Epidermal melanocyte (primary cell): ENCODE measurements around the gene GOLGA5.
"Not testable (repeated sequence)": the region's sequence is repeated elsewhere in the genome, so short reads cannot be mapped to it uniquely, and the experiment has no call there.

Experiments
- DNase-seq: peaks from one replicate; pipeline ENCODE4 v3.0.0; 2011; ENCODE audit warnings: low spot score; ENCODE audit not compliant: insufficient read length

GOLGA5 gene

DNA sequence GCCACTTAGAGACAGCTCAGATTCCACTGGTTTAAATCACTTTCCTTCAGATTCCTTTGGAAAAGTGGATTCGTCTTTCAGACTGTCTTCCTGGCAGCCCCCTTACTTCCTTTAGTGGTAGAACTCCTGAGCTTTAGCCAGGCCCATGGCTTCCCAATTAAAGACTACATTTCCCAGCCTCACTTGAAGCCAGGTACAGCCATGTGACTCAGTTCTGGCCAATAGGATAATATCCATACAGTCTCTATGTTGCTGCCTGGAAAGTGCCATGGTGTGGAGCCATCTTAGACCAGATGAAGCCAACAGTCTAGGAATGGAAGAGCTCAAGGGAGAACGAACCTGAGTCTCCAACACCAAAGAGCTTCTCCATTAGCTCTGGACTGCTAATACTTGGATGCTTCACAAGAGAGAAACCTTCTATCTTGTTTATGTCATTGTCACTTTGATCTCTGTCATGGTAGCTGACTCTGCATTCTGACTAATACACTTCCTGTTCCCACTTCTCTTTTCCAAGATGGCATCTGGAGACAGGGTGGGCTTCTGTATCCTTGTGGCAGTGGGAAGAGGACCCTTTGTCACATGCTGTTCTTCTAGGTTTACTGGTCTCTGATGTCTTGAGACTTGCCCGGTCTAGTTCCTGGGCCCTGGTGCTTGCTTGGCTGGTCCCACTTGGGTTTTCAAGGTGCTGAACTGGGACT, 15.1 kb upstream of the GOLGA5 start:
- not testable (repeated sequence) for DNase-seq

DNA sequence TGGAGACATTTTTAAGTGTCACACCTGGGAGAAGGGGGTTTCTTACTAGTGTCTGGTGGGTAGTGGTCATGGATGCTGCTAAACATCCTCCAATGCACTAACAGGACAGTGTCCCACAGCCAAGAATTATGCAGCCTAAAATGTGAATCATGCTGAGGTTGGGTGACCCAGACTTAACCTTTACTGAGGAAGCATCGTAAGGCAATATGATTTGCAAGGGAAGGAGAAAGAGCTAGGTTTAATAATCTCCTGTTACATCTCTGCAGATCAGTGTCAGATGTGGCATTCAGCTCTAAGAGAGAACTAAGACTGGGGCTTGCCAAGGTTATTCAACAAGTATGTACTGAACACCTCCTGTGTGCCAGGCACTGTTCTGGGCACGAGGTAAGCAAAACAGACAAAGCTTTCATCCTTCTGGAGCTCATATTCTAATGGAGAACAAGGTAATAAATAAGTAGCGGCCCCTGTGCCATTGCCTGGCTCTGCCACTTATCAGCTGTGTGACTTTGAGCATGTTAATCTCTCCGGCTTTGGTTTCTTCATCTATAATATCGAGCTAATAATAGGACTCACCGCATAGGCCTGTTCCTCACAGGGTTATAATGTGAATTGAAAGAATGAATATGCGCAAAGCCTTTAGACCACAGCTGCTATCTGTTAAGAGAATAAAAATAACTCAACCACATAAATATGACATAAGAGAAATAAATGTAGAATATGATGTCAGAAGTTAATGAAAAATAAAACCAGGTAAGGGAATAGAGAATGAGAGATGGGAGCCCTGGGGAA, 13.5 kb upstream of the GOLGA5 start:
- no peak for DNase-seq

DNA sequence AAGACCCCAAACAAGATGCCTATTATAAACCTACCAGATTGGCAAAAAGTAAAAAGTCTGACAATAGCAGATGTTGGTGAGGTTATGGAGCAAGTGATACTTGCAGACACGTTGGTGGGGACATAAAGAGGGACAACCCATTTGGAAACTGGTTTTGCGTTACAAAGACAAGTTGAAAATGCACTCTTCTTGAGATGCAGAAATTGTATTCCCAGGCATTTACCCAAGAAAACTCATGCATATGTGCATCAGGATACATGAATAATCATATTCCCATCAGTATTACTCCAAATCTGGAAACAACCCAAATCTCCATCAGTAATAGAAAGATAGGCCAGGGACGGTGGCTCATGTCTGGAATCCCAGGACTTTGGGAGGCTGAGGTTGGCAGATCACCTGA, 12.8 kb upstream of the GOLGA5 start:
- DNase-seq: no peak

DNA sequence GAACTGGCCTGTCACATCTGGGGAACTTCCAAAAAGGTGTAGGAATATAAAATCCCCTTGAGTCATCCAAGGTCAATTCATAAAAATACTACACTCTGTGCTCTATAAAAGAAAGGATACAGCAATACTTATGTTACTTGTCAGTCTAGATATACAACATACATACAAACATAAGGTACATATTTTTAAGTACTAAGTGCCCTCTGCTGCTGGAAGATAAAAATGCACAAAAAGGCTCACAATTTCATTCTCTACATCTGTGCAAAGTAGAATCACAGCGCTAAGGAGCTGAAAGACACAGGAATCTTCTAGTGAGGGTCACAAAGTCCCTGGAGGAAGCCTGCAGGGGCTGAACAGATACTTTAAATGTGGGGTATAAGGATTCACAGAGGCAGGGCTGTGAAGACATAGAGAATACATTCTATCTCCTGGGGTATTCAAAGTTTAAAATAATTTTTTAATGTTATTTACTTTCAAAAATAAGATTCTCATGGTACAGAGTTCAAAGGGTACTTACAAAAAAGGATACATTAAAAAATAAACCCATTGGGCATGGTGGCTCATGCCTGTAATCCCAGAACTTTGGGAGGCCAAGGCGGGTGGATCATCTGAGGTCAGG, 10.2 kb upstream of the GOLGA5 start:
- DNase-seq: peak; percentile 56

DNA sequence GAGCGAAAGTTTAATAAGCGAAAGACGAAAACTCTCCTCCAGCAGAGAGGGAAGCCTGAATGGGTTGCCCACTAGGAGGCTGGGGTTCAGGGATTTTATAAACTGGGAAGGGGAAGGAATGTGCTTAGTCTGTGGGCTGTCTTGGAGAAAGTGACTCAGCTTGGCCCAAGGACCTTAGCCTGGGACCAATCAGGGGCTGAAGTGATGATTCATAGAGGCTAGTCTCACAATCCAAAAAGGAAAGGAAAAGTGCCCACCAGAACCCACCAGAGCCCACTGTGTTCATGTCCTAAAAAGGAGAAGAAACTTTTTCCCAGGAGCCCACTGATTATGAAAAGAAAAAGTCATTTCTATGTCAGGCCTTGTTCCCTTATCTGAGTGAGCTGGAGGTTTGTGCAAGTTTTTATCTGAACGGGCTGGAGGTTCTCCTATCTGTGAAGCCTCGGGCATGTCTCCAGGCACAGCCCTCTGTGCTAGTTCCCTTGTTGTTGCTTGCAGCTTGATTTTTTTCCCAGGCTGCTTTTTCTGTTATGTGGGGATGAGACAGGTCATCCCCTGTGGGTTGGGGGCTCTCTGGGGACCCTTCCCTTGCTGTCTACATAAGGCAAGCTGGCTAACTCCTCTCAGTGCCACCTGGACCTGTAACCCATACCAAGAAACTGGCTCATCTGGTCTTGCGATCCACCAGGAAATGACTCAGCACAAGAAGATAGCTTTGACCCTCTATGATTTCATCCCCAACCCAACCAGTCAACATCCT, 8.3 kb upstream of the GOLGA5 start:
- no peak for DNase-seq

DNA sequence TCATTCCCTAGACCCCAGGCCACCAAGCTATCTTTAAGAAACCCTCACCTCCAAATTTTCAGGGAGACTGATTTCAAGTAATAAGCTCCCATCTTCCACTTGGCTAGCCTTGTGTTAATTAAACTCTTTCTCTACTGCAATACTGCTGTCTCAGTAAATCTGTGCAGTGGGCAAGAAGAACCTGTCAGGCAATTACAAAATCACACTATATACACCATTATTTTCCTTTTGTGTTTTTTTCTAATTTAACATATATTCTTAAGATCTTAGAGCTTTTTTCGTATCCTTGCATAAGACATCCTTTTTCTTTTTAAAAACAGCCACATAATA, 7.7 kb upstream of the GOLGA5 start:
- no peak for DNase-seq

DNA sequence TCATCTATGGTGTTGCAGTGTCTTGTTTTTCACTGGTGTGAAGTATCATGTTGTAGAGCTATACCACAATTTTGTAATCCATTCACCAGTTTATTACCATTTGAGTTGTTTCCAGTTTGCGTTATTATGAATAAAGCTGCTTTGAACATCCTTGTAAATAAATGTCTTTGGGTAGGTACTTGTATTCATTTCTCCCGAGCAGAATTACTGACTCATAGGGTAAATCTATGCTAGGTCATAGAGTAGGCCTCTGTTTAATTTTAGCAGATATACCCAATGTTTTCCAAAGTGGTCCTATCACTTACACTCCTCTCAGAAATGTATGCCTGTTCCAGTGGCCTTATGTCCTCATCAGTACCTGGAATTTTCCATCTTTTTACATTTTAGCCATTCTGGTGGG, 6.6 kb upstream of the GOLGA5 start:
- DNase-seq: no peak

DNA sequence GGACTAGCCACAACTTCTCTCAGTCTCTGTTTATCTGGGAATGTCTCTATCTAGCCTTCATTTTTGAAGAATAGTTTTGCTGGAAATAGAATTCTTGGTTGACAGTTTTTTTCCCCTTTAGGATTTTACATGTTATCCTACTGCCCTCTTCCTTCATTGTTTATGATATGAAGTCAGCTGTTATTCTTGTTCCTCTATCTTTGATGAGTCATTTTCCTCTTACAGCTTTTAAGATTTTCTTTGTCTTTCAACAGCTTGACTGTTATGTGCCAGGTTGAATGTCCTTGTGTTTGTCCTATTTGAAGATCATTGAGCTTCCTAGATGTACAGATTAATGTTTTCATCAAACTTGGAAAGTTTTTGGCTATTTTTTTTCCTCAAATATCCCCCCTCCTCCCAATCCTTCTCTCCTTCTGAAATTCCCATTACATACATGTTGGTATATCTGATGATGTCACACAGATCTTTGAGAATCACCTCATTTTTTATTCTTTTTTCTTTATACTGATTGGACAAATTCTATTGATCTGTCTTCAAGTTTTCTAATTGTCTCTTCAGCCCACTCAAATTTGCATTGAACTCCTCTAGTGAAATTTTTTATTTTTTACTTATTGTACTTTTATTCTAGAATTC, 4.5 kb upstream of the GOLGA5 start:
- no peak for DNase-seq

DNA sequence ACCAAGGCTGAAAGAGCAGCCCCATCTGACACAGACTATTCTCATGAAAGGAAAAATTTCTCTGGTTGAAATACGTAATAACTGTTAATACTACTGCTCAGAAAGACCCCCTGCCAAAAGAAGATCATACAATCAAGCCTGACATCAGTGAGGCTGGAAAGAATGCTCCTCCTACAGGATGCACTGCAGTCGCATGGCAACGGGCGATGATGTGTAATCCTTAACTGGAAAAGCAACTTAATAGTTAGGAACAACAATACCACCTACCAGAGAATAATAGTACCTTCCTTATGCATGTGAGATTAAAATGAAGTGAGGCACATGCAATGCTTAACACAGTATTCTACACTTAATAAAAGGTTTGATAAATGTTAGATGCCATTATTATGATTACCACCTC, 1.2 kb upstream of the GOLGA5 start:
- no peak for DNase-seq

DNA sequence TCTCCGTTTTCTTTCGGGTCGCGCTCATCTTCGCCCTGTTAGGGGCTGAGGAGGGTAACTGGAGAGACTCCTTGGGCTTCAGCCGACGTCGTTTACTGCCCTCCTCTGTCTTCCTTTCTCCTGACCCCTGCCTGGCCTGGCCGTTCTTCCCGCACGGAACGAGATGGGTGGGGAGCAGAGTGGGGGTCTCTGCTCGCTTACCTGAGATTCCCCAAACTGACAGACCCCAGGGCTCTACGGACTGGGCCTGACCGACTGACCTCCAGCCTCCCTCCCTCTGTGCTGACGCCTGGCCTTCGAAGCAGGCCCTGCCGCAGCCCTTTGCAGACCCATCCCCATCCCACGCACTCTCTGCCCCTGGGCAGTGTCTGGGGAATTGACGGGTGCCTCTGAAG, 439 bp downstream of the GOLGA5 start:
- no peak for DNase-seq

DNA sequence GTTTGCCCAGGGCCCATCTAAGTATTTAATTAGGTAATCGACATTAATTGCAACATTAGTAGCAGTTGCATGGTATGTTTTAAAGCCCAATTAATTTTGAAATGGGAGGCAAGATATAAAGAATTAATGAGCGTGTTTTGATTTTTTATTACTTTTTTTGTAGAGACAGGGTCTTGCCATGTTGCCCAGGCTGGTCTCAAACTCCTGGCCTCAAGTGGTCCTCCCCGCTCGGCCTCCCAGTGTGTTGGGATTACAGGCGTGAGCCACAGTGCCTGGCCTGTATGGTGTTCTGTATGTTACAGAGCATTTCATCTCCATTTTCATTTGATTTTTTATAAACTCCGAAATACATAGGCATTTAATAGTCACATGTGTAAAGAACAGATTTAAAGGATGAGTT, 856 bp downstream of the GOLGA5 start:
- DNase-seq: no peak

DNA sequence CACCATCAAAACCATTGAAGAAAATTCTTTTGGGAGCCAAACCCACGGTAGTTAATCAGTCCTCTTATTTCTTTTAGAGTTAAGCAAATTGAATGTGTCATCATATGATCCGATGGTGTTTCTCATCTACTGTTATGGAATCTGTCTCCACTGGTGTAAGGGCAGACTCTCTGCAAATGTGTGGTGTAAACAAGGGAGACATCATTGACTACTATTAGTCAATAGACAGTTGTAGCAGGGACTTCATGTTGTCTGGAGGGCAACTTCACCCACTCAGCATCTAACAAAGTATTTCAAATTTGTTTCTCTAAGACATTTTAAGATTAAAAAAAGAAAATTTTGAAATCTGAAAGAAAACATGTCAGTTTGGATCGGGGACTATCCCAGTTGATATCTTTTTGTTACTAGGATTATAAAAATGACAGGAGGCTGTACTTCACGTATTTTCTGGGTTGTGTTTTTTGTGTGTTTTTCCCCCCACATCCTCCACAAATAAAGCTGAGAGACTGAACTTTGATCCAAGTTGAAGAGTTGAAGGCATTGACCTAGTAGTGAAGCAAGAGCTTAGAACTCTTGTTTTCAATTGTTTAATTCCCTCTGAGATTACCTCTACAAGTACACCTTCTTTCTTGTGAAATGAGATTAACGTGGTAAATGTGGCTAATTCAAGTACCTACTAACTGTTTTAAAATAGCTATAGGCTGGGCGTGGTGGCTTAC, 4.0 kb downstream of the GOLGA5 start:
- no peak for DNase-seq

DNA sequence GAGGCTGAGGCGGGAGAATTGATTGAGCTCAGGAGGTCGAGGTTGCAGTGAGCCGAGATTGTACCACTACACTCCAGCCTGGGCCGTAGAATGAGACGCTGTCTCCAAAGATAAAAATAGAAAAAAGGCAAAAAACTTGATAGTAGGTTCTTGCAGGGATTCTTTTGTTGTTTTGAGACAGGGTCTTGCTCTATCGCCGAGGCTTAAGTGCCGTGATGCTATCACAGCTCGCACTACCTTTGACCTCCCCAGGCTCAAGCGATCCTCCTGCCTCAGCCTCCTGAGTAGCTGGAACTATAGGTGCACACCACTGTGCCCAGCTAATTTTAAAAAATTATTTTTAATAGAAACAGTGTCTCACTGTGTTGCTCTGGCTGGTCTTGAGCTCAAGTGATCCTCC, 4.7 kb downstream of the GOLGA5 start:
- DNase-seq: no peak

DNA sequence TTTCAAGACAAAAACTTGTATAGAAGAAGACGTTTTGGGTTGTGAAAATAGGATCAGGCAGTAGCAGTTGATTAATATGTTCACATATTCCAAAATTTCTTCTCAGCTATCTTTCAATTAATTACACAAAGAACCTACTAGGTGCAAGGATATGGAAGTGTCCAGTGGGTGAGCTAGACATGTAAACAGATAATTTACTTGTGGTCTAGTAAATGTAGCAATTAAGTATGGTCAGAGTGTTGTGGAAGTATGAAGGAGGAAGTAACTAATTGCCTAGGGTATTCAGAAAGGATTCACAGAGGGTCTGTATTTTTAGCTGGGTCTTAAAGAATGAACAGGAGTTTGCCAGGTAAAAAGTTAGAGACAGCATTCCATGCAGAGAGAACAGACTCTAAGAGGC, 5.9 kb downstream of the GOLGA5 start:
- no peak for DNase-seq

DNA sequence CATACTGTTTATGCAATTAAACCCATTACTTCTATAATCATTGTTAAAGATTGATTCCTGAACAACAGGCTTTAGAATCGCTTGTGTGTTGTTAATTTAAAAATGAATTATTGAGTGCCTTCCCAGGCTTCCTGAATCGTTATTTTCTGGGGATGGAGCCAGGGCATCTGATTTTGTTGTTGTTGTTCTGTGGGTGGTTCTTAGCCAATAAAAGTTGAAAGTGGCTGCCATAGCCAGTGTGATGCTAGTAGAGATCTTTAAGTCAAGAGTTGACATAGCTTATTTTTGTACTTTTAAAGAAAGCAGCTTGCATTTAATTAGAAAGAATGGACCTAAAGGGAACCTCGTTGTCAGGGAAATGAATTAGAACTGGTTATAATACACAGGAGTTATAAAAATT, 6.4 kb downstream of the GOLGA5 start:
- no peak for DNase-seq

DNA sequence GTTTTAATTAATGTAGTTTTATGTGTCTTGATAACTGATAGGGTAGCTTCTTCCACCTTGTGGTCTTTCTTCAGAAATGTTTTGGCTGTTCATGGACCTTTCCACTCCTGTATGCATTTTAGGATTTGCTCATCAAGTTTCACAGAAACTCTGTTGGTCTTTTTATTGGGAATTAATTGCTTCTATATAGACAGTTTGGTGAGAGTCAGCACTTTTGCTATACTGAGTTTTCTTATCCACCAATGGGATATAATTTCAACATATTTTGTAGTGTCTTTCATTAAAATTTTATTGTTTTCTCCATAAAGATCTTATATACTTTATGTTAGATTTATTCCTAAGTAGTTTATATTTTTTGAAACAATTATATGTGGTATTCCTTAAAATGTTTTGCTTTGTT, 7.8 kb downstream of the GOLGA5 start:
- DNase-seq: no peak

DNA sequence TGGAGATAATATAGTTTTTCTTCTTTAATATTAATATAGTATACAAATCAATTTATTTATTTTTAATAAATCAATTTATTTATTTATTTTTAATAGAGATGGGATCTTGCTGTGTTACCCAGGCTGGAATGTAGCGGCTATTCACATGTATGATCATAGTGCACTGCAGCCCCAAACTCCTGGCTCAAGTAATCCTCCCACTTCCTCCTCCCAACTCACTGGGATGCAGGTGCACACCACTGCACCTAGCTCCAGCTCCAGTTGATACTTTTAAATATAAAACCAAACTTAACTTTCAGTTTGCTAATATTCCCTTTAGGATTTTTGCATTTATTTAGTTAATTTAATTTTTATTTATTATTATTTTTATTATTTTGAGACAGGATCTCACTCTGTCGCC, 8.6 kb downstream of the GOLGA5 start:
- no peak for DNase-seq

DNA sequence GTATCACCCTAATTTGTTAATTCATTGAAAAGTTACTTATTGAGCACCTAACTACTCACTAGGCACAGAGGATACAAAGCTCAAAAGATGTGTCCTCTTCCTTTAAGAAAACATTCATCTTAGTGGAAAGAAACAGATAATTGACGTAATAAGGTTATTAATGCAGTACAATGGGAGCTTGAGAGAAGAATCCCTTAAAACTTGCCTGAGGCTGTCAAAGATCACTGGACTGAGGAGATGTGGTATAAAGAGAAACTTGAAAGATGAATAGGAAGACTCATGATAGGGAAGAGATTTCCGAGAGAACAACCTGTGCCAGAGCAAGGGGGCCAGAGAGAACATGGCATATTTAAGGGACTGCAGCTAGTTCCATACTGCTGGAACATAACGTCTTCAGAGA, 19.1 kb downstream of the GOLGA5 start:
- peak; percentile 24 for DNase-seq

DNA sequence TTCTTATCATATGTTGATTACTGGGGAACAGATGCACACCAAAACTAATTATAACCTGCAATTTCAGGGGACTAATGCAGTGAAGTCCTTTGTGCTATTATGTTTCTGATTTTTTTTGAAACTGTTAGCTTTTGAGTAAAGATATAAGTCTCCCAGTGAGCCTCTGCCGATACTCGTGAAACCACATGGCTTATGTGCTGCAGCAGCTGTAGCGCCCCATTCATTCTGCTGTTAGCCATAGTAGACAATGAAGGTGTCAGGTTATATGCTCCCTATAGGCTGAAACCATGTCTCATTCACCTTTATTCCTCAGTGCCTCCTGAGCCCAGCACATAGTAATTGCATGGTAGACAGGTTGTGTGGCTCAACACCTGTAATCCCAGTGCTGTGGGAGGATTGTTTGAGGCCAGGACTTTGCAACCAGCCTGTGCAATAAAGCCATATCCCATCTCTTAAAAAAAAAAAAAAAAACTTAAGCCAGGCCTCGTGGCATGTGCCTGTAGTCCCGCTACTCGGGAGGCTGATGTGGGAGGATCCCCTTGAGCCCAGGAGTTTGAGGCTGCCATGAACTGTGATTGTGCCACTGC, 25.0 kb downstream of the GOLGA5 start:
- no peak for DNase-seq

DNA sequence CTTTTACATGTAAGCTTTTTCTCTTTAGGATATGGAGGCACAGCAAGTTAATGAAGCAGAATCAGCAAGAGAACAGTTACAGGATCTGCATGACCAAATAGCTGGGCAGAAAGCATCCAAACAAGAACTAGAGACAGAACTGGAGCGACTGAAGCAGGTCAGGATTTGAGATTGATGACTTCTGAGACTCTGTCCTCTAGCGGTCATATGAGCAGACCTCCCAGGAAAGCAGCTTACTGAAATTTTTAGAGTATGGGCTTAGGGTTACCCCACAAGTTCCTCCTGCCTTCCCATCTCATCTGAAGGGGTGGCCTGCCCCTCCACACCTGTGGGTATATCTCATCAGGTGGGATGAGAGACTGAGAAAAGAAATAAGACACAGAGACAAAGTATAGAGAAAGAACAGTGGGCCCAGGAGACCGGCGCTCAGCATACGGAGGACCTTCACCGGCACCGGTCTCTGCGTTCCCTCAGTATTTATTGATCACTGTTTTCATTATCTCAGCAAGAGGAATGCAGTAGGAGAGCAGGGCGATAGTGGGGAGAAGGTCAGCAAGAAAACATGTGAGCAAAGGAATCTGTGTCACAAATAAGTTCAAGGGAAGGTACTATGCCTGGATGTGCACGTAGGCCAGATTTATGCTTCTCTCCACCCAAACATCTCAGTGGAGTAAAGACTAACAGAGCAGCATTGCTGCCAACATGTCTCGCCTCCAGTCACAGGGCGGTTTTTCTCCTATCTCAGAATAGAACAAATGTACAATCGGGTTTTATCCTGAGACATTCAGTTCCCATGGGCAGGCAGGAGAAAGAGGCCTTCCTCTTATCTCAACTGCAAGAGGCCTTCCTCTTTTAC, 25.8 kb downstream of the GOLGA5 start:
- DNase-seq: not testable (repeated sequence)
